Measurements from ENCODE around the gene IL22RA1. TPM values are rescaled to one million over a fixed set of nuclear protein-coding genes. Genes with fewer than 3 reads are reported as not detected.

Gene IL22RA1
- total RNA-seq, 4 donors from 2014 or later, result 0.12 to 1.2 (median 0.39) TPM

DNA sequence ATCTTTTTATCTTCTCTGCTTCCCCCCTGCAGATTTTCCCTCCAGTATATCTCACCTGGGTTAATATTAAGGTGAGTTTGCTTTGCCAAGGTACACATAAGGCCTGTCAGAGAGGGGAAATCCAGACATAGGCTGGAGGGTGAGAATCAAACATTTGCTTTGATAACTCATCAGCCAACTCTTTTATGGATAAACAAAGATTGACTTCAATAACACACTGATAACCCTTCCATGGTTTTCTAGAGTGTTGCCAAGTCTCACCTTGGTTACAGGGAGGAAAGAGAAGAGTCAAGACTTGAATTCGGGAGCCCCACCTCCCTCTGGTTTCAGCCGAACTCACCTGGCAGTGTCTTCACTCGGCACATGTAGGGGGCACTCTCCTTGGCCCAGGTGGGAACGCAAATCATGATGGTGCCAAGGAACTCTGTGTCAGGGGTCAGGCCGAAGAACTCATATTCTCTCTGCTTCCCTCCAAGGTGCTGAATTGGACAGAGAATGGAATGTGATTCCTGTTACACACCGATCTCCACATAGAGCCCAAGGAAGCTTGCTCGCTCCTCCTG lies 15.1 kb downstream of the IL22RA1 start:
- no peak for TF ChIP-seq CTCF (IDR thresholded peaks at IDR 0.05)
- DNase-seq (ENCODE audit: low spot score), result no peak
- no peak for ATAC-seq (ENCODE audit: low FRiP score)

GRCh38 chr1:24127134-24127800 lies 15.7 kb downstream of the IL22RA1 start:
- no peak for DNase-seq (ENCODE audit: low spot score)
- ATAC-seq (ENCODE audit: low FRiP score), result no peak
- TF ChIP-seq CTCF (IDR thresholded peaks at IDR 0.05), result no peak

GRCh38 chr1:24126672-24127023 lies 16.3 kb downstream of the IL22RA1 start:
- TF ChIP-seq CTCF (IDR thresholded peaks at IDR 0.05), result no peak
- no peak for DNase-seq (ENCODE audit: low spot score)

DNA sequence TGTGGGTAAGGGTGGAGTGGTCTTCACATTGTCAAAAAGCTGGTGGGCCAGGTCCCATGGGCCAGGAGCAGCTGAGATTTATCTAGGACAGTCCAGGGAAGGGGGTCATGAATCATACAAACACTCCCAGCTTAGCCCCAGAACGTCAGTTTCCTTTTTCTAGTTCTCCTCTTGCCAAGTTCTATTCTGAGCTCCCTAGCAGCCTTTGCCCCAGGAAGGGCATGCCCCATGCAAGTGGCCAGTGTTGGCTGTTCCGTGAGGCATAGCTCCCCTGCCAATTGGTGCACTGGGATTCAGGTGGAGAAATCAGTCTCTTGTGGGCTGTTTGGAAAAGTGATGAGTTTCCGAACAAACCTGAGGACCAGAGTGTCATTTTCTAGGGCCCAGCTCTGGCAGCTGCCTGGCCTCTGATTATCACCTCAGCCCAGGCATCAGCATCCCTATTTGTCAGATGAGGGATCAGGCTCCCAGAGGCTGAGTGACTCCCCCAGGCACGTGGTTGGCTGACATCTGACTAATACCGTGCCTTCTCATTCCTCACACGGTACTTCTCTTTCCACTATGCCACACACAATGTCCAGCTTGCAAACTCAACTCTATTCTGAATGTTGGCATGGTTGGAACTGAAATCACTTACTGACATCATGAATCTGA lies 16.8 kb downstream of the IL22RA1 start:
- DNase-seq (ENCODE audit: low spot score) (no peak), ATAC-seq (ENCODE audit: low FRiP score) (no peak)
- TF ChIP-seq CTCF (IDR thresholded peaks at IDR 0.05), result no peak

More at GRCh38 chr1:24126672-24127023, 16.3 kb downstream of the IL22RA1 start:
- no peak for ATAC-seq (ENCODE audit: low FRiP score)

GRCh38 chr1:24125456-24125855 lies 17.5 kb downstream of the IL22RA1 start:
- DNase-seq (ENCODE audit: low spot score), result no peak
- ATAC-seq (ENCODE audit: low FRiP score), result no peak
- no peak for TF ChIP-seq CTCF (IDR thresholded peaks at IDR 0.05)

DNA sequence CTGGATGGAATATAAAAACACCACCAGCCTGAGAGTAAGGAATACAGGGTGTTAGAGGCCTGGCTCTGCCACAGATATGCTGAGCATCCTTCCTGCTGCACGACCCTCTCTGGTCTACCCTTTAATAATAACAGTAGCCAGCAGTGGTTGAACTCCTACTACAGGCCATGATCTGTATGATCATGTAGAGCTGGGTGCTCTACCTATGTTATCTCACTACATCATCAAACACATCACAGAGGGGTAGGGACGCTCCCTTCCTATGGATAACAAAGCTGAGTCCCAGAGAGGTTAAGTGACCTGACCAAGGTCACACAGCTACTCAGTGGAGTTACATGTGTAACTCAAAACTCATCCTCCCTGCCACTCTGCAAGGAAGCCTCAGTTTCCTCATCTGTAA lies 18.0 kb downstream of the IL22RA1 start:
- no peak for ATAC-seq (ENCODE audit: low FRiP score)
- no peak for TF ChIP-seq CTCF (IDR thresholded peaks at IDR 0.05)
- no peak for DNase-seq (ENCODE audit: low spot score)

GRCh38 chr1:24123611-24124010 lies 19.3 kb downstream of the IL22RA1 start:
- no peak for TF ChIP-seq CTCF (IDR thresholded peaks at IDR 0.05)
- no peak for DNase-seq (ENCODE audit: low spot score)
- no peak for ATAC-seq (ENCODE audit: low FRiP score)

All from omental fat pad (tissue), 4 donors.